GM18907 (cell line): ENCODE data around the gene CHST13.

Source experiments
- ATAC-seq: cut with Tn5 transposase; IDR thresholded peaks from one replicate; pipeline ENCODE4 v1.9.1; 2021; ENCODE audit warnings: mild to moderate bottlenecking, moderate library complexity; ENCODE audit not compliant: unreplicated experiment

Gene CHST13

DNA sequence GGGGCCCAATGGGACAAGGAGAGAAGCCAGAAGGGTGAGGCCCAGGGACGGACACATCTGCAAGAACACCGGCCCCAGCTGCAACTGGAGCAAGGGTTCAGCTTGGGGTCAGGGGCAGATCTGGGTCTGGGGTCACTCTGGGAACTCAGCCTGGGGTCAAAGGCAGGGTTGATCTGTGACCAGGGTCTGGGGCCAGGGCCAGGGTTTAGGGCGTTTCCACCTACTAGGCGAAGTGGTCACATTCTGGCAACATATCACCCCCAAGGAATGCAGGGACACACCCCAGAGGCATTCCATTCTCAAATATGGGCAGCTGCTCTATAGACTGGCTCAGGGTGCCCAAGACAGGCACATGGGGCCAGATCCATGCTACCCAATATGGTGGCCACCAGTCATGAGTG lies 15.4 kb upstream of the CHST13 start:
- no peak for ATAC-seq

DNA sequence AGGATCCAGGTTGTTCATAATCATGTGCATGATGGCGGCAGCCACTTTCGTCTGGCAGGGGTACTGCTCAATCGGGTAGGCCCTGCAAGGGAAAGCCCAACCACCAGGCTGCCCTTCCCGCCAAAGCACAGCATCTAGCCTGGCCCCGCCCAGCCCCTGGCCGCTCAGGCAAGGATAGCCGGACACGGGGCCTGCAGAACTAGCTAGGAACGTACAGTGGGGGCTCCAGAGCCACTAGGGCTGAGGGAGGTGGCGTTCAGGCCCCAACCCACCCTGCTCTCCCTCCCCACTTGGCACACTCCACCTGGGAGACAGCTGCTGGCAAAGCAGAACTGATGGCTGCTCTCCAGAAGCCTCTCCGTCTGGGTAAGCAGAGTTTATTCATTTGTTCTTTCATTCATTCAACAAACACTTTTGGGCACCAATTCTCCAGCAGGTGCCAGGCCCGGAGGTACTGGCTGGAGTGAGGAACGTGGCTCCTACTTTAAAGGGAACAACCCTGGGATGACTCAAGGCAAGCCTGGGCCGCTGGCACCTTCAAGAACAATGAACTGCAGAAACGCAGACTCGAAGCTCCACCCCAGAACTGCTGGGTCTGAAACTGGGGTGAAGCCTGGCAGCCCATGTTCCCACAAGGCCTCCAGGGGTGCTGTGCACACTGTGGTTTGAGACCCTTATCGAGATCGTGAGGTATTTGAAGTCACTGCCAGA lies 14.2 kb upstream of the CHST13 start:
- ATAC-seq, result no peak

DNA sequence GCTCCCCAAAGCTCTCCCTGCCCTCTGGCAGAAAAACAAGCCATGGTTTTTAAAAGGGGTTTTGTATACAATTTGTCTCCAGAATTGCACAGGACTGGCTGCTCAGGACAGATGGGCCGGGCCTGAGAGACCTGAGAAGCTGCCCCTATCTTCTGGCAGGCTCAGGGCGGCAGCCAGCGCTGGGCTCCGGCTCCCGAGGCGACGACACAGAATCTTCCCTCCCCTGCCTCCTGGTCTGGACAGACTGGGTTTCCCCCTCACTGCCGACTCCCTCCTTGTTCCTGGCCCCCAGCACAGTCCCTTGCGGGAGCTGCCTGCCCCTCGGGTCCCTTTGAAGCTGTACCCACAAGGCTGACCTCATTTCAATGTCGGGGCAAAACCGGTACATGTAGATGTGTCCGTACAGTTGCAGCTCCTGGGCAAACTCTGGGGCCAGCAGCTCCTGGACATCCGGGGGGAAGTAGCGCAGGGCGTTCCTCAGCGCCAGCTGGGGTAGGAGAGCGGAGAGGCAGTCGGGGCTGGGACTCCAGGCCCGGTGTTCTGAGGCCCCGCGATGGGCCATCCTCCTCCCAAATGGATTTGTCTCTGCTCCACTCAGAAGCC lies 13.5 kb upstream of the CHST13 start:
- no peak for ATAC-seq

DNA sequence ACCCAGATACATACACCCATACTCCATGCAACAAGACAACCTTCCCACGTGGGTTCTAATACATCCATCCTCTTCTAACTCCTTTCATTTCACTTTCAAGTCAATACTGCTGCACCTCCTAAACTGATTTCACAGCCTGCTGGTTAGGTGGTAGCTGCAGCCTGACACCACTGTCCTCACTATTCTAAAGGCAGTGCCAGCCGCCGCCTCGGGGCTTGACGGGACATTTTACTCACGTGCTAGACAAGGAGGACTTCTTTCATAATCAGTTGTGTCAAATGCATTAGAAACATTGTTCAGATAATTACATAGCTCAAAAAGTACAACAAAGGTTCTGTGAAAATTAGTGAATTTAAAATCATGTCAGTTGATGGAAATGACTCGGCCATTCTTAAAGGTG lies 12.7 kb upstream of the CHST13 start:
- ATAC-seq, result no peak

DNA sequence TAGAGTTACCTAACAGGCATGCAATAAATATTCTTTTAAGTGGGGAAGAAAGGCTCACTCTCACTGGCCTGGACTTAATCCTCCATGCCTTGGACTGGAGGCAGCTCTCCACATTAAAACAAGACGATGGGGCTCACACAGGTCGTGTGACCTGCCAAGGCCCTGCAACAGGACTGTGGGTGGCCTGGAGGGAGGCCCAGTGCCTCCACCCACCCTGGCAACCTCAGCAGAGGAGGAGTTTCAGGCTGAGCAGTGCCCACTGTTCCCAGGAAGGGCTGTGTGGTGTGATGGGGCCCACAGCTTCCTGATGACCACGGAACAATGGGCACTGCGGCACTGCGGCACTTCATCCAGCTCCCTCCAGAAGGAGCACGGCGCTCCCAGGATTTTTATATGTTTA lies 11.9 kb upstream of the CHST13 start:
- no peak for ATAC-seq

DNA sequence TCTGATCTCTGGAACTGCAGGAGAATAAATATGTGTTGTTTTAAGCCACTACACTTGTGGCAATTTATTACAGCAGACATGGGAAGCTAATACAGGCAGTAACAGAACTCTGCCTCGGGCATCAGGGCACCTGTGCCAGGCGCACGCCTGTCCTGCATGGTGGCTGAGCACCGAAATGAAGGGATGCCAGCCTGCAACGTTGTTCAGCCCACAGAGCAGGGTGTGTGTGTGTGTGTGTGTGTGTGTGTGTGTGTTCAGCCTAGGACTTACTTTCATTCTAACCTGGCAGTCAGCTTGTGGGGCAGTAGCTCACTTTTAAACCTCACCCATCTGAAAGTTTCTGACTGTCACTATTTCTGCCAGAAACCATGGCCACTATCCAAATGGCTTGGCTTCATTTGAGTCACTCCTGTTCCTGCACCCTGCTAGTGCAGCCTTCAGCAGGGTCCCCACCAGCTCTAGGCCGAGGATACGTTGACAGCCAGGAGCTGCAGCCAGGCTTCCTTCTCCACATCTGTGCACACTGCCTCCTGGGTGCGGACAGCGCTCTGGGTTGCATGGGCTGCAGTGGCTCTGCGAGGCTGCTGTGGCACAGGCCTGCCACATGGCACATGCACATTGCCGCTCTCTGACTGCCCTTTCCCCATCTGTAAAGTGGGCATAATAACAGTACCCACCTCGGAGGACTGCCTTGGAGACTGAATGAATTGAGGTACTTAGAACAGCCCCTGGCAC lies 10.9 kb upstream of the CHST13 start:
- no peak for ATAC-seq

DNA sequence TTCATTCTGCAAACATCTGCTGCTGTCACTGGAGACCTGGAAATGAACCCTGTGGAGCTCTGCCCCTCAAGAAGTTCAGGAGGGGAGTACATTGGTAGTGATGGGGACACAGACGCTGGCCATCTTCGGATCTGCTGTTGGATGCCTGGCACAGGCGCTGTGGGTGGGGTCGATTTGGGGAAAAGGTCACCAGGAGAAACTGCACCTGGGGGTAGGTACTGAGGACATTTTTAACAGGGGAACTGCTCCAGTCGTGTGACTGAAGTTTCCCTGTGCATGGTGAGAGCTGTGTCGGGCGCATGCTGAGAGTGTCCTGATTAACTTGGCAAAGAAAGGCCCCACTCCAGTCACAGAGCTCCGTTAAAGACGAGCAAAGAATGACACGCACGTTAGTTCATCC lies 9.8 kb upstream of the CHST13 start:
- no peak for ATAC-seq

DNA sequence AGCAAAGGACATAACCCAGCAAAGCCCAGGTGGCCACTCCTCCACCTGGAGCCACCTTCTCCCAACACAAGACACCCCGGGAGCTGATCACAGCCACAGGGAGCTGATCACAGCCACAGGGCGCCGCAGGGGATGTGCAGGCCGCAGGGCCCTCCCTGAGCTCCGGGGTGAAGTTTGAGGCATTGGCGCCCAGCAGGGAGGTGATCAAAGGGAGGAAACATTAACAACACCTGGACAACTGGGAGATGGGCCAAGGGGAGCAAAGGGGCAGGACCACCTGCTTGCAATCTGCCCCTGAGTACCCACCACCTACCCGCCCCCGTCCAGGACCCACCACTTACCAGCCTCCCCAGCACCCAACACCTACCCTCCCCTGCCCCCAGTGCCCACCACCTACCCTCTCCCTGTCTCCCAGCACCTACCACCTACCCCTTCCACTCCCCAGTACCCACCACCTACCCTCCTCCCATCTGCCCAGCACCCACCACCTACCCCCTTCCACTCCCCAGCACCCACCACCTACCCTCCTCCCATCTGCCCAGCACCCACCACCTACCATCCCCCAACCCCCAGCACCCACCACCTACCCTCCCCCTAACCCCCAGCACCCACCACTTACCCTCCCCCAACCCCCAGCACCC lies 8.8 kb upstream of the CHST13 start:
- ATAC-seq, result no peak

DNA sequence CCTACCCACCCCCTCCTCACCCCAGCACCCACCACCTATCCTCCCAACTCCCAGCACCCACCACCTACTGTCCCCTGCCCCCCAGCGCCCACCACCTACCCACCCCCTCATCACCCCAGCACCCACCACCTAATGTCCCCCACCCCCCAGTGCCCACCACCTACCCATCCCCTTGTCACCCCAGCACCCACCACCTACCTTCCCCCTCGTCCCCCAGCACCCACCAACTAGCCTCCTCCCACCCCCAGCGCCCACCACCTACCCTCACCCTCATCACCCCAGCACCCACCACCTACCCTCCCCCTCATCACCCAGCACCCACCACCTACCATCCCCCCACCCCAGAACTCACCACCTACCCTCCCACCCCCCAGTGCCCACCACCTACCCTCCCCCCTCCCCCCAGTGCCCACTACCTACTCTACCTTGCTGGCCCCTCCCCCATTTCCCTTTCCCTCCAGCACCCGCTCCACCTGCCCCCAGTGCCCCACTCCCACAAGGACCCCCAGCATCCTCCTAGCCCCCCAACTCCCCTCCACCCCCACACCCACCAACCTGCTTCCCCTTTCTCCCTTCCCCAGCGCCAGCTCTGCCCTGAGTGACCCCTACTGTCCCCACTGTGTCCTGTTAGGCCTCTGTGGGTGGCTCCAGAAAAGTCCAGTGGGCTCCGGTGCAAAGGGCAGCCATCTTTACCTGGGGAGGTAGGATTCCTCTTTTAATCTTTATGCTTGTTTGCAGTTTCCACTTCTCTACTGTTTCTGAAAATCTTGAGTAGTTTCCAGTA lies 7.6 kb upstream of the CHST13 start:
- ATAC-seq, result no peak

DNA sequence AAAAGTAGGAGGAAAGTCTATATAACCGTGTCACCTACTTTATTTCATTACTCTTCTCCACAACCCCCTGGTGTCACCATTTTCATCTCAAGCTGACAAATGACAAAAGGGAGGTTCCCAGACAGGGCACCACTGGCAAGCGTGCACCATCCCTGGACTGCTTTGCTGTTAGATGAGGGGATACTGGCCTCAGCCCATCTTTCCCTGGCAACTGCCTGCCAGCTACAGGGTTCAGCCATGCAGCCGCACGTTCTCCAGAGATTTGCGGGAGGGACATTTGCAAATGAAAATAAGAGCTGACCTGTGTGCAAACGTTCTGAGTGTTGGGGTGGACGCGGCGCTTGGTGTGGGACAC lies 7.0 kb upstream of the CHST13 start:
- no peak for ATAC-seq

DNA sequence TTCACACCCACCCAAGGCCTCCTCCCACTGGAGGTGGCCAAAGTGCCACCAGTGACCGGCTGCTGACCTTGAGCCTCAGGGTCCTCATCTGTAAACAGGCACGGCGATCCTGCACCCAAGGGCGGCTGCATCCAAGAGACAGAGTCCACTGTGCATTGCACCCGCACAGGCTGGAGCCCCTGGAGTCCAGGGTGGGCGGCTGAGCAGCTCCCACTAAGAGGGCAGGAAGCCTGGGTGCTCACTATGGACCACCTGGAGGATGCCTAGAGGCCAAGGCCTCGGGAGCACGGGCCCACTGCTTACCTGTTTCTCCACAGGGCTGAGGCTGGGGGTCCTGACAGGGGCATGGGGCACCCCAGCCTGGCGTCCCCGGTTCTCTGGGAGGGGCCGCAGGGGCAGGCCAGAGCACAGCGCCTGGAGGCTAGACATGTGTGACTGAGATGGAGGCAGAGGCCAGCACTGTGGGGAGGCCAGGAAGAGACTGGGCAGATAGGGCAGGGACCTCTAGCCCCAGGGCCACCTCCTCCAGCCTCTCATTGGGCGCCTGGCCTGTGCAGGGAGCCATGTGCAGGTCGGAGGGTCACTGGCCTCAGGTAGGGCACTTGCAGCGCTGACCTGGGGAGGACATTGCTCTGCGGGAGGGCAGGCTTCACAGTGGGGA lies 6.5 kb upstream of the CHST13 start, which contains the start of gene UROC1:
UROC1 (minus strand) TSS at position 483 of the 661 bp plus-strand sequence; CDS start at position 429, 54 bp downstream.
- no peak for ATAC-seq

DNA sequence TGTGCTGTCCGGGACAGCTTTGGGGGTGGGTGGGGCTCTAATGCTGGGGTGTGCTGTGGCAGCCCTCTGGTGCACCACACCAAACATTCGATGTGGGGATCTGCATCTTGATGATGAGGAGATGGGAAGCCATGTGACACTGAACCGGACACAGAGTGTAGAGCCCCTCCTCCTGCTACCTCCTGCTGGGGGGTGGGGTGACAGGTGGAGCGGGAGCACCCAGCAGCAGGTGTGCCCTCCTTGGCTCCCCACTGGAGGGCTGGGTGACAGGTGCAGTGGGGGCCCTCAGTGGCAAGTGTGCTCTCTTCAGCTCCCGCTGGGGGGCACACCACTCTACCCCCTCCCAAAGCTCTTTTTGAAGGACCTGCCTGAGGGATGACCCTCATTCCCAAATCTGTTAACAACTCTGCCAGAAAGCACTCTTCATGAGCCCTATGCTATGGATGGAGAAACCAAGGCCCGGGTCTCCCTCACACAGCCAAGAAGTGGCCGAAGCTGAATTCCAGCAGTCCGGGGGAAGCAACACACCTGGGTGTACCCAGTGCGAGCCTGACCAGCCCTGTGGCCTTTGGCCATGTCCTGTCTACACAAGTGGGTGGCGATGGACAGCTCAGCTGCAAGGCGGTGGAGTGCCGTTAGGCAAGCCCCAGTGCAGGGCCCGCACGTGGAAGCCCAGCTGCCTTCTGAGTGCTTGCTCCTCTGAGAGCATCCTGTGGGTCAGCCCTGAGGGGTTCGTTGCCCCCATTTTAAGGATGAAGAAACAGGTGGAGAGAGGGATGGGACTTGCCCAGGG lies 5.8 kb upstream of the CHST13 start:
- no peak for ATAC-seq

DNA sequence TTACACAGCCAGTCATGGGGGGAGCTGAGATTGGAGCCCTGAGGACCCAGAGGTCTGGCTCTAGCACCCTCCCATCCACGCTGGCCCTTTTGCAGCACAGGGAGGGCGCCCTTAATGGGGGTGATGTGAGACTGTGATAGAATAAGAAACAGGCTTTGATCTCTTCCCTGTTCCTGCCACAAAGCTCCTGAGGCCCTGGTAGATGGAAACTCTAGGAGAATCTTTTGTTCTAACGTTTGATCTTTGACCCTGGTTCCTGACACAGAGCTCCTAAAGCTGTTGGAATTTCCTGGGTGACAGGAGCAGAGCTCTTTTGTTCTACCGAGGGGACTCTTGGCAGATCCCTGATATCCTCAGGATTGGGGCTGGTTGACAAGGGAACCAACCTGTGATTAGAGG lies 5.2 kb upstream of the CHST13 start:
- ATAC-seq, result no peak

DNA sequence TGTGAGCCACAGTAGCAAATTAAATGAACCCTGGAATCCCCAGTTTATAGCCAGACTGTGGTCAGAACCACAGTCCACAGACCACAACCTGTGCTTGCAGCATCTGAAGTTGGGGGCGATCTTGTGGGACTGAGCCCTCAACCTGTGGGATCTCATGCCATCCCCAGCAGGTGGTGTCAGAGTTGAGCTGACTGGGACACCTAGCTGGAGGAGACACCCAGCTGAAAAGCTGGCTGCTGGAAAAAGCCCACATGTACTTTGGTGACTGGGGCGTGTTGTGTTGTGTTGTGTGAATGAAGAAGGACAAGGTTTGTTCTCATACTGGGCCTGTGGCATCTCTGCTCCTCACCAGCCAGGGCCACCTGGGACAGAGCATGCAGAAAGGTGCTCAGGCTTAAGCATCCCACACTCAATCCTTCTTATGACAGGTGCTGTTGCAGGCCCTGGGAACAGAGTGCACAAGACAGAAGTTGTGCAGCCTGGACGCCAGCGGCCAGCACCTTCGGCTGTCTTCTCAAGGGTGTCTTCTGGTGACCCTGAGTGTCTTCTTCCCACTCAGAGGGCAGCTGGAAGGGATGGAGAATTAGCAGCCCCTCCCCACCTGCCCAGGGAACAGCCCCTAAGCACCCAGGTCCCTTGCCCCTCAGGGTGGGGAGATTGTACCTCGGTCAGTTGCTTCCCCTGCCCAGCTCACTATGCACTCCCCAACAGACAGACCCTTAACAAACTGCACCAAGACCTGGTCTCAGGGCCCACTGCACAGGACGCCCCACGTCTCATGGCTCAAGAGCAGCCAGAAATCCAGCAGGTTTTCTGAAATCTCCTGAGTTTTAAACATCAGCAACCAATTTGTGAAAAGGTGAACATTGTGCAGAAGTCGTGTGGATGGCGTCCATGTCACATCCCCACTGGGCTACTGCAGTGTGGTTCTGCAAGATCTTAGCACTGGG lies 4.2 kb upstream of the CHST13 start:
- ATAC-seq, result no peak

DNA sequence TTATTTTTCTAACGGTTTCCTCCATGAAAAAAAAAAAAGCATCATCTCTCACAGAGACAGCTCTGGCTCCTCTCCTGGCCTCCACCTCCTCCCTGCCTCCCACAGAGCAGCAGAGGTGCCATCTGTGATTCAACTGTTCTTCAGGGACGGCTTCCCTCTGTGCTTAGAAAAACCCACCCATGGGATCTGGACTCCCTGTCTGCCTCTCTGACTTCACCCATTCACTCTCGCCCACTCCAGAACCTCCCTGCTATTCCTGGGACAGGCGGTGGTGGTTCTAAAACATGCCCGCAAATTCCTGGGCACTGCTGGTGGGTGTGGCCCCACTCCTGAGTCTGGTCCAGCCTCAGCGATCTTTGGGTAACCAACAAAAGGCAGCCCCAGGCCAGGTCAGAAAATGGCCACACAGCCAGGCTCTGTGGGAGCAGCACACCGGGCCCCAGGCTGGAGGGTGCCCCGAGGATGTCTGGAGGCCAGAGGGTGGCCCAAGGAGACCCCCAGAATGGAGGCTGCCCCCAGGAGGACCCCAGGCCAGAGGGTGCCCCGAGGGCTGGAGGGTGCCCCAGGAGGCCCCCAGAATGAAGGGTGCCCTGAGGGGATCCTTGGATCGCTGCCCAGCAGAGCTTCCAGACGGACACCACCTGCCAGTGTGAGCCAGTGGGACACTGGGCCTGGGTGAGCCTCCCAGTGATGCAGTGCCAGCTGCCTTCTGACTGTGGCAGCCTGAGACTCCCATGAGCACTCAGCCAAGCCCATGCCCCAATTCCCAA lies 2.6 kb upstream of the CHST13 start:
- ATAC-seq, result no peak

DNA sequence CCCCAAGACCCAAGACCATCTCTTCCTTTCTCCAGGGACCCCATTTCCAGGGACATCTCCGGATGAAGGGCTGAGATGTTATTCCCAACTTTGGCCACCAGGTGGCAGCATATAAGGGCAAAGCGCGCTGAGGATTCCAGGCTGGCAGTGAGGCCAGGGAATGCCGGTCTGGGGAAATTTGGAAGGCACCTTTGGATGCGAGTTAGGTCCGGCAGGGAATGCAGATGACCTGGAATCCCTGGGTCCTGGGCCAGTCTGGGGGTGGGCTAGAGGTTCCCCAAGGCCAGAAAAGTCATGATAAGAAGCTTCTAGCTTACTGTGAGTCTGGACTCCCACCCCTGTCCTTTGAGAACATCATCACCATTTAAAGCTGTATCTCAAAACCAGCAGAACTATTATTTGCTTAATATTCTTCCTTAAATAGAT lies 1.6 kb upstream of the CHST13 start:
- no peak for ATAC-seq

DNA sequence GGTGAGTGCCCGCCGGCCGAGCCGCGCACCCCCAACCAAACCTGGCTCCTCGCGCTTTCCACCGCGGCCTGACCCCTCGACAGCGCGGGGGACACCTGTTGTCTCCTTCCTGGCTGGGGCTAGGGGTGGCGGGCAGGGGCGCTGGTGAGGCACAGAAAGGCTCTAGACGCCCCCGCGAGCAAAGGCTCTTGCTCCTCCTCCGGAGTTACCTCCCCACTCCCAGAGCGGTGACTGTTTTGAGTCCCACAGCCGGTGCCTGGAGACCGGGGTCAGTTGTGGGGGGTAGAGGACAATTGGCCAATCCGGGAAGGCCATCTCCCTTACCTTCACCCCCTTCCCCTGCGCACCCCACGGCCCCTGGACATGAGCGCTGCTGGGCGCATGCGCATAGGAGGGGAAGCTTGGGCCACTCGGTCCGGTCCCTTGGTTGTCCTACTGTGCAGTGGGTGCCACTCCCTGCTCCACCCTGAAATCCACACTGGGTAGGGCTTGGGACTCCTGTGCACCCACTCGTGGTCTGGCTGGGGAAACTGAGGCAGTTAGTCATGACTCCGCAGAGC lies 554 bp downstream of the CHST13 start:
- no peak for ATAC-seq
